OCI-LY7 (cell line): ENCODE results near the gene ACER3. TPM values are rescaled to one million over a fixed set of nuclear protein-coding genes. Genes with fewer than 3 reads are reported as not detected.
"Not testable (repeated sequence)": the region's sequence is repeated elsewhere in the genome, so short reads cannot be mapped to it uniquely, and the experiment has no call there.

Experiments used
- BruUV-seq: library from RNA; stranded (reverse); fragments of 400-500 nt; replicated peaks from 2 replicates; lab custom pipeline; 2021; lab: Mats Ljungman, UMichigan
- CTCF ChIA-PET: fragments of 300-600 bp; sonication (Branson Sonifier 250); formaldehyde crosslinking; loops from one replicate; lab custom pipeline; 2022; ENCODE audit warnings: antibody characterized with exemption; ENCODE audit not compliant: unreplicated experiment; lab: Charles Lee
- POLR2A ChIA-PET: fragments of 300-600 bp; sonication (Branson Sonifier 250); formaldehyde crosslinking; loops from one replicate; lab custom pipeline; 2022; ENCODE audit warnings: antibody characterized with exemption; lab: Charles Lee
- DNase-seq: peaks from one replicate; pipeline ENCODE4 v3.0.0-alpha.2; 2015; ENCODE audit warnings: low spot score
- H2AFZ ChIP-seq: fragments of 200-600 bp; sonication (generic), shearing (Covaris generic); 2 replicates; pipeline ENCODE4 v1.6.1; 2014; ENCODE audit warnings: mild to moderate bottlenecking, antibody characterized with exemption, low read length, moderate library complexity
- H3K27ac ChIP-seq: fragments of 200-600 bp; sonication (generic); 2 replicates; pipeline ENCODE4 v1.5.1; 2014; ENCODE audit warnings: mixed run types, low read depth, mild to moderate bottlenecking, moderate library complexity, low read length, inconsistent platforms; ENCODE audit not compliant: poor library complexity, severe bottlenecking
- H3K36me3 ChIP-seq: fragments of 200-600 bp; sonication (generic); 2 replicates; pipeline ENCODE4 v1.6.1; 2014; ENCODE audit warnings: mild to moderate bottlenecking, antibody characterized with exemption, low read length, moderate library complexity, mixed read lengths; ENCODE audit not compliant: insufficient read depth
- H3K4me1 ChIP-seq: fragments of 200-600 bp; sonication (generic); 2 replicates; pipeline ENCODE4 v1.5.1; 2014; ENCODE audit warnings: mild to moderate bottlenecking, low read length; ENCODE audit not compliant: insufficient read depth, poor library complexity, severe bottlenecking
- H3K4me2 ChIP-seq: fragments of 200-600 bp; sonication (generic); 2 replicates; pipeline ENCODE4 v1.6.1; 2014; ENCODE audit warnings: mild to moderate bottlenecking, low read length
- H3K4me3 ChIP-seq: fragments of 200-600 bp; sonication (generic); 2 replicates; pipeline ENCODE4 v1.5.1; 2014; ENCODE audit warnings: mild to moderate bottlenecking, low read depth, low read length; ENCODE audit not compliant: poor library complexity, severe bottlenecking
- H3K79me2 ChIP-seq: fragments of 200-600 bp; sonication (generic); 2 replicates; pipeline ENCODE4 v1.6.1; 2016; ENCODE audit warnings: low read depth, mild to moderate bottlenecking, low read length, moderate library complexity, mixed read lengths; ENCODE audit not compliant: insufficient read depth
- H3K9me2 ChIP-seq: fragments of 200-600 bp; sonication (generic); 2 replicates; pipeline ENCODE4 v1.6.1; 2016; ENCODE audit warnings: mild to moderate bottlenecking, low read length, mixed read lengths; ENCODE audit not compliant: insufficient read depth
- H3K9me3 ChIP-seq: fragments of 200-600 bp; sonication (generic); 2 replicates; pipeline ENCODE4 v1.6.1; 2014; ENCODE audit warnings: mild to moderate bottlenecking, mixed run types, low read length, mixed read lengths
- H4K20me1 ChIP-seq: fragments of 200-600 bp; sonication (generic); 2 replicates; pipeline ENCODE4 v1.6.1; 2014; ENCODE audit warnings: mild to moderate bottlenecking, antibody characterized with exemption, low read length, moderate library complexity, mixed read lengths; ENCODE audit not compliant: insufficient read depth
- EZH2phosphoT487 ChIP-seq: fragments of 200-600 bp; sonication (generic); IDR thresholded peaks from 2 replicates; pipeline ENCODE4 v1.6.1; 2018; ENCODE audit warnings: low read depth, borderline replicate concordance, mild to moderate bottlenecking, mixed run types, antibody characterized with exemption, low read length, moderate library complexity, mixed read lengths
- intact Hi-C: fragments of 100-400 bp; cut with micrococcal nuclease; formaldehyde crosslinking; loops from one replicate; pipeline ENCODE4 v1.10.0; 2022; ENCODE audit not compliant: unreplicated experiment
- total RNA-seq, 2 experiments: library from RNA; depleted of rRNA in 1 of 2; stranded (reverse); fragments of >200 nt in 1 of 2; shearing (Covaris generic) in 1 of 2; gene quantifications; 2 replicates each; pipeline ENCODE4 v1.2.3, GENCODE V29; 2014 to 2022
- TF ChIP-seq, protein P1 (sequence below): fragments of 200-600 bp; sonication (generic); conservative IDR thresholded peaks from 2 replicates; pipeline ENCODE4 v1.5.1; 2014; ENCODE audit warnings: mild to moderate bottlenecking, antibody characterized with exemption, low read length, moderate library complexity, mixed read lengths

The ACER3 gene
- total RNA-seq, 2 experiments from 2014 or later: 3.0 to 12.2 TPM

DNA sequence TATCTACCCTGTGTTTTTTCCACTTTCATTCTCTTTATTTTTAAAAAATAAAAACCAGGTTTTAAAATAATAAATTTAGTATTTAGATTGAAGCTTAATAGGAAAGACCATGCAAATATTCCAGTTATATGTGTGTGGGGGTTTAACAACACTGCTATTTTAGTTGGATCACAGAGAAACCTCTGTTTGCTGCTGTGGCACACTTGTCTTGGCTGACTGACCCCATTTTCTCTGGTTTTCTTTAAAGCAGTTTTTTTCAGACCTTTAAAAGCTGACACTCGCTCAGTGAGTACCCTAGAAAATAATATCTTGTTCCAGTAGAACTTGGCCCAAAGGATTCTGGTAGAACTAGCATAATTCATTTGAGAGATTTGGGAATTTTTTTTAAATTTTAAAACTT, 31.6 kb downstream of the ACER3 start:
- CTCF ChIA-PET: no interaction called here
- TF ChIP-seq, protein P1, sequence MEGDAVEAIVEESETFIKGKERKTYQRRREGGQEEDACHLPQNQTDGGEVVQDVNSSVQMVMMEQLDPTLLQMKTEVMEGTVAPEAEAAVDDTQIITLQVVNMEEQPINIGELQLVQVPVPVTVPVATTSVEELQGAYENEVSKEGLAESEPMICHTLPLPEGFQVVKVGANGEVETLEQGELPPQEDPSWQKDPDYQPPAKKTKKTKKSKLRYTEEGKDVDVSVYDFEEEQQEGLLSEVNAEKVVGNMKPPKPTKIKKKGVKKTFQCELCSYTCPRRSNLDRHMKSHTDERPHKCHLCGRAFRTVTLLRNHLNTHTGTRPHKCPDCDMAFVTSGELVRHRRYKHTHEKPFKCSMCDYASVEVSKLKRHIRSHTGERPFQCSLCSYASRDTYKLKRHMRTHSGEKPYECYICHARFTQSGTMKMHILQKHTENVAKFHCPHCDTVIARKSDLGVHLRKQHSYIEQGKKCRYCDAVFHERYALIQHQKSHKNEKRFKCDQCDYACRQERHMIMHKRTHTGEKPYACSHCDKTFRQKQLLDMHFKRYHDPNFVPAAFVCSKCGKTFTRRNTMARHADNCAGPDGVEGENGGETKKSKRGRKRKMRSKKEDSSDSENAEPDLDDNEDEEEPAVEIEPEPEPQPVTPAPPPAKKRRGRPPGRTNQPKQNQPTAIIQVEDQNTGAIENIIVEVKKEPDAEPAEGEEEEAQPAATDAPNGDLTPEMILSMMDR: no peak
- TF ChIP-seq EZH2phosphoT487: no peak
- H3K27ac ChIP-seq: no peak overlapping the region
- no peaks in the 10 kb centered on the region for H3K4me1 ChIP-seq
- POLR2A ChIA-PET: interaction anchor here (0.6 to 0.7 kb wide), 4 partner anchors 12 to 71 kb away, joined by 3 to 4 read pairs (median 3); no protein-coding TSS in a partner anchor
- no peaks in the 10 kb centered on the region for H3K9me3 ChIP-seq
- no peaks in the 10 kb centered on the region for H3K79me2 ChIP-seq
- no peak for DNase-seq
- H3K9me2 ChIP-seq: no peaks in the 10 kb centered on the region
- intact Hi-C loops: no loop called here
- BruUV-seq: no TSS peak
- H4K20me1 ChIP-seq: no peaks in the 10 kb centered on the region
- no peaks in the 10 kb centered on the region for H3K36me3 ChIP-seq
- H3K4me2 ChIP-seq: no peak overlapping the region
- H2AFZ ChIP-seq: no peak overlapping the region
- H3K4me3 ChIP-seq: no peak overlapping the region

DNA sequence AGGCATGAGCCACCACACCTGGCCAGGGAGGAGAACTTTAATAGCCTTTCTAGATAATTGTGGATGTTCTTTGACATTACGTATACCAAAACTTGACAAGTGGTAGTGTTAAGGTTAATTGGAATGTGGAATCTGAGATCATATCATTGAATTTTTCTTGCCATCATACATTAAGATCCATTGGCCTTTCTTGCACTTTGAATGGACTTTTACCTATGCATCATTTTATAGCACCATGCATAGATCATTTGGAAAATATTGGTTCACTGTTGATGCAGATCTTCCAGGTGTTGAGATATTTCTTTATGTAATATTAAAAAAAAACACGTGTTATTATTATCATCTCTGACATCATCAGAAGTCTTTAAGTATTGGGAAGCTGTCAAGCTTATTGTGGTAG, 36.5 kb downstream of the ACER3 start:
- H3K27ac ChIP-seq: no peak overlapping the region
- no peak overlapping the region for H2AFZ ChIP-seq
- no TSS peak for BruUV-seq
- ChIA-PET CTCF (no interaction called here), POLR2A (interaction anchor here (1.3 kb wide), 1 partner anchor 10 kb away, joined by 4 read pairs; no protein-coding TSS in a partner anchor)
- no peaks in the 10 kb centered on the region for H3K36me3 ChIP-seq
- H3K4me3 ChIP-seq: no peak overlapping the region
- intact Hi-C loops: no loop called here
- H3K9me2 ChIP-seq: no peaks in the 10 kb centered on the region
- no peaks in the 10 kb centered on the region for H4K20me1 ChIP-seq
- DNase-seq: no peak
- H3K4me2 ChIP-seq: no peak overlapping the region
- no peak for TF ChIP-seq EZH2phosphoT487
- TF ChIP-seq, protein P1: no peak
- no peaks in the 10 kb centered on the region for H3K9me3 ChIP-seq
- no peaks in the 10 kb centered on the region for H3K79me2 ChIP-seq
- H3K4me1 ChIP-seq: no peaks in the 10 kb centered on the region

DNA sequence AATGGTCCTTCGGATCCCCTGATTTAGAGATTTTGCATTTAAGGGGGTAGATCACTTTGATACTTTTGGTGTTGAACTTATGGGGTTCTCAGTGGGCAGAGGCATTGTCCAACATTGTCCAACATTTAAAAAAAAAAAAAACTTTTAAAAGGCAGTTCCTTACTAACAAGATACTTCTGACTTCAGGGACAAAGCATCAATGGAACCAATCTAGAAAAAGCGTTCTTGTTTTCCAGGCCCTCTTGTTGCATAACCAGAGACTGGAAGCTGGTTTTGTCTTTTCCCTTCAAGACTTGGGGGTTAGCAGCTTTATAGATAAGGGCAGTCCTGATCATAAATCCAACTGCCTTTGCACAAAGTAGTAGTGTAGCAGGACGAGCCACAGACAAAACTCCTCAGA, 40.4 kb downstream of the ACER3 start:
- Histone ChIP-seq H3K36me3 (no peaks in the 10 kb centered on the region), H3K4me1 (no peaks in the 10 kb centered on the region), H3K9me3 (peaks cover 4% of the 10 kb centered on the region; the same call in 1 of the 2 replicates), H3K4me3 (no peak overlapping the region), H2AFZ (no peak overlapping the region), H3K27ac (no peak overlapping the region), H3K9me2 (no peaks in the 10 kb centered on the region), H3K4me2 (no peak overlapping the region), H3K79me2 (no peaks in the 10 kb centered on the region), H4K20me1 (no peaks in the 10 kb centered on the region)
- ChIA-PET POLR2A (no interaction called here), CTCF (no interaction called here)
- TF ChIP-seq EZH2phosphoT487: no peak
- TF ChIP-seq, protein P1: no peak
- no peak for DNase-seq
- intact Hi-C loops: no loop called here
- no TSS peak for BruUV-seq

DNA sequence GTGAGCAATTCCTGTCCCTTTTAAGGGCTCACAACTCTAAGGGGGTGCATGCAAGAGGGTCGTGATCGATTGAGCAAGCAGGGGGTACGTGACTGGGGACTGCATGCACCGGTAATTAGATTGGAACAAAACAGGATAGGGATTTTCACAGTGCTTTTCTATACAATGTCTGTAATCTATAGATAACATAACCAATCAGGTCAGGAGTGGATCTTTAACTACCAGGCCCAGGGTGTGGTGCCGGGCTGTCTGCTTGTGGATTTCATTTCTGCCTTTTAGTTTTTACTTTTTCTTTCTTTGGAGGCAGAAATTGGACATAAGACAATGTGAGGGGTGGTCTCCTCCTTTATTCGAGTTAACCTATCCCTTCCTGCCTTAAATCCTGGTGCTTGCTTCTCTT, 40.9 kb downstream of the ACER3 start:
- H2AFZ ChIP-seq, H4K20me1 ChIP-seq, H3K4me3 ChIP-seq, H3K9me2 ChIP-seq, DNase-seq, H3K4me2 ChIP-seq, H3K9me3 ChIP-seq, H3K36me3 ChIP-seq, POLR2A ChIA-PET, BruUV-seq, H3K79me2 ChIP-seq, H3K4me1 ChIP-seq, intact Hi-C loops, H3K27ac ChIP-seq, CTCF ChIA-PET: not testable (repeated sequence)
